Colon (tissue), 2 donors: ENCODE results near the gene EPB41L4A.
"Not testable (repeated sequence)": the region's sequence is repeated elsewhere in the genome, so short reads cannot be mapped to it uniquely, and the experiment has no call there.

ENCODE experiments used
- FAIRE-seq: peaks from 2 replicates; lab custom pipeline; 2012; peaks lifted over from hg19 to GRCh38; lab: Jason Lieb, UNC
- donor health status: control.
- donor health status: control.

The EPB41L4A gene

DNA sequence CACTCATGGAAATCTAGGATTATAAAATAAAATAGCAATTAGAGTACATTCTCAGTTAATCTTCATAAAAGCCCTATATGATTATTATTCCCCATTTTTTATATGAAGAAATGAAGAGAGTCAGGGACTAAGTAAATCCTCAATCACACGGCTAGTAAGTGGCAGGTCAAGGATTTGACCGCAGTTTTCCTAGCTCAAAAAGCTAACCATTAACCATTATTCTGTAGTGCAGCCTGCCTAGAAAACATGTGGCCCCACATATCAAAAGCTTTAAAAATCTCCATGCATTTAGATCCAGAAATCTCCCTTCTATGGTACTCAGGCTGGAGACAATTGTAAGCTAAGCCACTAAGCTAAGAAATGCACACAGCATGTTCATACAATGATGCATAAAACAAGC lies 21.4 kb downstream of the EPB41L4A start:
- no peak for FAIRE-seq

DNA sequence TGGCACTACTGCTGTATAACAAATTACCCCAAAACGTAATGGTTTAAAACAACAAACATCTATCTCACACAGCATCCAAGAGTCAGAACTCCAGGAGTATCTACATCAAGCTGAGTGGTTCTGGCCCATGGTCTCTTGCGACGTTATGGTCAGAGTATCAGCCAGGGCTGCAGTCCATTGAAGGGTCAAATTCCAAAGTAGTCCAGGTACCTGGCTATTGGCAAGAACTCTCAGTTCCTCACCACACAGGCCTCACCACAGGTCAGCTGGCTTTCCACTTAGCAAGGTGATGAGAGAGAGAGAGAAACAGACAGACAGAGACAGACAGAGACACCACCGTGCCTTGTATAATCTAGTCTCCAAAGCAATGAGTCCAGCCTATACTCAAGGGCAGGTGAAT lies 22.6 kb downstream of the EPB41L4A start:
- no peak for FAIRE-seq

DNA sequence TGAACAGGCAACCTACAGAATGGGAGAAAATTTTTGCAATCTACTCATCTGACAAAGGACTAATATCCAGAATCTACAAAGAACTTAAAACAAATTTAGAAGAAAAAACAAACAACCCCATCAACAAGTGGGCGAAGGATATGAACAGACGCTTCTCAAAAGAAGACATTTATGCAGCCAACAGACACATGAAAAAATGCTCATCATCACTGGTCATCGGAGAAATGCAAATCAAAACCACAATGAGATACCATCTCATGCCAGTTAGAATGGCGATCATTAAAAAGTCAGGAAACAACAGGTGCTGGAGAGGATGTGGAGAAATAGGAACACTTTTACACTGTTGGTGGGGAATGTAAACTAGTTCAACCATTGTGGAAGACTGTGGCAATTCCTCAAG lies 23.8 kb downstream of the EPB41L4A start:
- not testable (repeated sequence) for FAIRE-seq

DNA sequence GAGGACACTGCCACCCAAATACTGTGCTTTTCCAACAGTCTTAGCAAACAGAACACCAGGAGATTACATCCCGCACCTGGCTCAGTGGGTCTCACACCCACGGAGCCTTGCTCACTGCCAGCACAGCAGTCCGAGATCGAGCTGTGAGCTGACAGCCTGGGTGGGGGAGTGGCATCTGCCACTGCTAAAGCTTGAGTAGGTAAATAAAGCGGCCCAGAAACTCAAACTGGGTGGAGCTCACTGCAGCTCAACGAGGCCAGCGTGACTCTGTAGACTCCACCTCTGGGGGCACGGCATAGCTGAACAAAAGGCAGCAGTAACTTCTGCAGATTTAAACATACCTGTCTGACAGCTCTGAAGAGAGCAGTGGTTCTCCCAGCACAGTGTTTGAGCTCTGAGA lies 28.8 kb downstream of the EPB41L4A start:
- no peak for FAIRE-seq

DNA sequence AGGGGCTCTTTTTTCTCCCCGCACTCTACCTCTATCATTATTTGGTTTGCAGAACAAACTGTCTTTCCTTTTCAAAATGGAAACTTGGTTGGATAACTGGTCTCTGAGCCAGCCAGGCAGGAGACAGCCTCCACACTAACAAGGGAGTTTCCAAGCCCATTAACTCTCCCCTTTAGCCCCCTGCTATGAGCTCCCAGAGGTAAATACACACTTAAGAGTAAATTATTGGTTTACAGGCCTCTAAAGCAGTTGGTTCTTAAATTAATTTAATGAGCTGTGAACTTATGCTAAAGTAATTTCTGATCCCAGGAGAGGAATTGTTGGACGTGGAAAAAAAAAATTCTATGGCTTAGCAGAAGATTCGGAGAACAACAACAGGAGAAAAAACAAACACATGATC lies 30.3 kb downstream of the EPB41L4A start:
- no peak for FAIRE-seq

DNA sequence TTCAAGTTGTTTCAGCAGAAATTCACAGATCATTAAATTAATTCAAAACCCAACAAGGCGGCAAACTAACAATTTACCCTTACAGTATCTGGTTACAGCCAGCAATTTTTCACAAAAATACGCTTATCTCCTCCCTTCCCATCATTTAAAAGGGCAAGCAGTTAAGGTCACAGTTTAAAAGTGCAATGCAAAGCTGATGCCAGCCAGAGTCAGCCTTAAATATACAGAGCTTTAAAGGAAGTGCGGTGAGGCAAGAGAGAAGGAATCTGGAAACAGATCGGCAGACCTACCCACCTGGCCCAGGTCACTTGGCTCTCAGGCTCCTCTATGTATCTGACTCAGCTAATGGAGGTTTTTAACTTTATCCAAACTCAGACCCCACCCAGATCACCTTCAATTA lies 31.0 kb downstream of the EPB41L4A start:
- no peak for FAIRE-seq

DNA sequence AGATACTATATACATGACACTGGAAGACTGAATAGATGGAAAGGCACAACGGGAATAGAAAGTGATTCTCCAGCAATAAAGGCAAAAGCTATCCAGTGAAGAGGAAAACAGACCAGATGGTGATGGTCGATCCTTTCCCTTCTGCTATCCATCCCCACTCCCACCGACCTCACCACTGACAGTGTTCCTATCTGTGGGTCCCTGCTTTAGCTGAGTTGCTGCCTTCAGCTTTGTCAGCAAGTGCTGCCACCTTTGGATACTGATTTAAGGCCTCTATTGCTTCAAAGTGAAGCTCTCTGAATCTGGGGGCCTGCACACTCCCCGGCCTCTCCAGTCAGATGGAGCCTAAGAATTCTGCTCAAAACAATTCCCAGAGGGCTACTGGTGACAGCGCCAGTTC lies 32.3 kb downstream of the EPB41L4A start:
- FAIRE-seq: no peak

DNA sequence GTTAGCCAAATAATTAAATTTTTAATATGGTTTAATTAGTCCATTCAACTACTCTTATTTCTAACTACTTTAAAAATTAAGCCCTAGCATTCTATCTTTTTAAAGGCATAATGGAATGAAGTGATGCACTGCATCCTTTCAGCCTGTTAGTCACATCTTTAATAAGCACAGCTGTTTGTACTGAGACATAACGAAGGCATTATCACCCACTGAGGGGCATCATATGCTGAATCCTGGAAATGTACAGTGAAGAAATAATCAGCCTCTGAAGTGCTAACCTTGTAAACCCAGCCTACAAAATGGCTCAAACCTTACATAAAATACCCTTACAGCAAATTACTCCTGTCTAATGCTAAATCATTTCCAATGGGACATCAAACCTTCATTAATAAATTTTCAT lies 33.1 kb downstream of the EPB41L4A start:
- FAIRE-seq: no peak

DNA sequence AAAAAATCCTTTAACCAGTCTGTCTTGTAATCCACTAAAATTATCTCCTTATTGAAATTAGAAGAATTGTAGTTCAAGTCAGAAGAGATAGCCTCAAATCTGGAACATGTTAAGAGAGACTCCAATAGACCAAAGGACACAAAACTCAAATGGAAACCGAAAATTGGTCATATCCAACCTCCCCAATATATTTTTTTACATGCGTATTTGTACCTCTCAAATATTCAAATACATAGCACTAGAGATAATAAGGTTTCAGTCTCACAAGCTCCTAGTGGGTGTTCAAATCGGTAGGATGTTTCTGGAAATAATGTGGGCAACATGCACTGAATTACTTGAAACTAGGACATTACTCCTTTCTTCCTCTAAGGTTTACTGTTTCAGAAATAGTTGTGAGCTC lies 33.5 kb downstream of the EPB41L4A start:
- no peak for FAIRE-seq

DNA sequence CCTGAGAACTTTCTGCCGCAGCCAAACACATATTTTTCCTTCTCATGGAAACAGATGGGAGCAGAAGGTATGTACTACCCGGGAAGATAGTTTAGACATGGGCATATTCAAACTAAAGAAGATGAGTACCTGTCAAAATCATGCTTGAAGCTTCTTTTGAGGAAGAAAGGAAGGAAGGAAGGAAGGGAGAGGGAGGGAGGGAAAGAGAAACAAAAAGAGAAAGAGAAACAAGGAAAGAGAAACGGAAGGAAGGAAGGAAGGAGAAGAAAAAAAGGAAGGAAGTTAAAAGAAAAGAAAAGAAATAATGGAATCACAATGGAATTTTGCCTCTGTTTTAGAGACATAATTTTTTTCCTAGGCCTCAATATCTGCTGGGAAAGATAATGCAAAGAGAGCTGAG lies 34.6 kb downstream of the EPB41L4A start:
- FAIRE-seq: no peak

DNA sequence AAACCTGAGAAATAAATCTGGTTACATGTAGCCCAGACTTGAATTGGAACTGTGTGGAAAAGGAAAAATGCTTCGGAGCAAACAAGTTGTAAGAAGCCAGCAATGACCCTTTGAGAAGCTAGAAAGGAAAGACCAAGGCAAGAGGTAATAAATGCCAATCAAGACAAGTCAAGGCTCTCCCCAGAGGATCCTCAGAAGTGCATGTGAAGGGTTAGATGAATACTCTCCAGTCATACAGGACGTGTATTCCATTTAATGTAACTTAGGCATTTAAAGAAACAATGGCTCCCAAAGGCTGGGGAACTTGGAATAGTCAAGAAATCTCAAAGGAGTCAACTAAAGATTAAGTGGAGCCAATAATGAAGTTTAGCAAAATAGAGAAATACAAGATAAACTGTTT lies 36.2 kb downstream of the EPB41L4A start:
- FAIRE-seq: no peak

DNA sequence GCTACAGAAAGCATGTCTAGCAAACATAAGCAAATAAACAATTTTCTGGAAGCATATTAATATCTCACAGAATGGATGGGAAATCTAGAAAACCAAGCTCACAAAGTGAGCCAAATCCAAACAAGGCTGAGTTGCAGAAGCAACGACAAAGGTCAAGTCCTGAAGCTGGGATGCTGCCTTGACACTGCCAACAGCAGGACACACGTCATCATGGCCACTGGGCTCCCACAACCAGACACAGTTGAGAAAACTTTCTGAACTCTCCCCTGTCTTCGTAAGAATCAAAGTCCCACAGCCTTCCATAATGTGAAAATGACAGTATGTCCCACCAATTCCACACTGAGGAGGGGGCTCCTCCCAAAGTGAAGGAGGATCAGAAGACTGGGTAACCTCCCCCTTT lies 37.6 kb downstream of the EPB41L4A start:
- no peak for FAIRE-seq

DNA sequence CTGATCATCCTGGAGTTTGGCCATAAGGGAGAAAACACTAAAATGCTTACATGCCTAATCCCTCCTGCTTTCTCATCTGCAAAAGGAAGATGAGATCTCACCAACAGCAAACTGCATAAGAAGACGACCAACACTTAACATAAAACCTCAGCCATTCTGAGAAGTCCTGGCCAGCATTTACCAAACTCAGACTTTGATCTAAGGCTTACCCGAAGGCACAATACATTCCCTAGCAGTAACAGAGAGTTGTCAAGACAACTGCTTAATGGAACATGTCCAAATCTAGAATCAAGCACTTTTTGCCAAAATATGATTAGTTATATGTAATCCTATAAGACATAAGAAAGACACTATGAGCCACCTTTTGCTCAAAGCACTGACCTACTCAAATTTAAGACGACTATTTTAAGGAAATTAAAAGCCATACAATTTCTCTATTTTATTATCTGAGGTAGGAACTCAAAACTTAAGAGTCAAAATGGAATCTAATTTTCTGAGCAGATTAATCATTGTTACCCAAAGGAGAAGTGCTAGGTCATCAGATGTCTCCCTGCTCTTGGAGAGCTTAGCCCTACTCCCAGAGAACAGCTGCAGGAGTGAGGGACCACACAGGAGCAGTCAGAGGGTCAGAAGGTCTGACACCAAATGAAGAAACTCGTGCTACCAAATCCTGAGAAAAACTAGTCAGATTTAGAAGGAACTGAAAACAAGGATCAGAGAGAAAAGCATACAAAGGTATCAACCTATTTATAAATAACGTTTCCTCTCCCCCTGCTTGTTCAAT lies 39.3 kb downstream of the EPB41L4A start:
- FAIRE-seq: no peak

DNA sequence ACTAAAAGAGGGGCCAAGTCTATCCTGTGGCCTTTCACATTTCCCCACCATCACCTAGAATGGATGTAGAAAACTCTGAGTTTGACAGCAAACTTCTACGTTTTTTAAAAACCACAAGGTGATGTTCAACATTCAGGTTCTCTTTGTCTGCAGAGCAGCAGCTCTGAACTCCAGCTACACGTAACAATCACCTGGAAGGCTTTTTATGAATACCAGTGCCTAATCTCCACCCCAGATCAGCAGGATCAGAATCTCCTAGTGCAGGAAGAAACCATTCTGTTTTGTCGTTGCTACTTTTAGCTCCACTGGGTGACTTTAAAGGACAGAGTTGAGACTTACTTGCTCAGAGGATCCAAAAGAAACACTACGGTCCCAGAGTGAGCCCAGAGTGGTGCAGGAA lies 44.3 kb downstream of the EPB41L4A start:
- FAIRE-seq: no peak

DNA sequence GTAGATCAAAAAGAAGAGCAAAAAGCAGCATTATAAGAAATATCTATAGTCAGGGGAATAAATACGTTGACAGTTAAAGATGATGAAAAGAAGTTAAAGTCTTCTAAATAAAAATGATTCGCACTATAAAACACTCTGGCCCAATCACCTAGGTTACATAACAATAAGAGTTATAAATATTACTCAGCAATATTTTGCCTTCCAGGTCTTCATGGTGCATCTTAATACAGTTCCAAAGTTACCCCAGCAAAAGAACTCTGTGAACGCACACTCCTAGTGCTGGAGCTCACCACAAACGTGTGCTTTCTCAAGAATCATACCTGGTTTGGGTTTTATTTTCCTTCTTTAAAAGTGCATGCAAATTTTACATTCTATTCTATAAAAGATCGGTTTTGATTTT lies 44.7 kb downstream of the EPB41L4A start:
- FAIRE-seq: no peak

DNA sequence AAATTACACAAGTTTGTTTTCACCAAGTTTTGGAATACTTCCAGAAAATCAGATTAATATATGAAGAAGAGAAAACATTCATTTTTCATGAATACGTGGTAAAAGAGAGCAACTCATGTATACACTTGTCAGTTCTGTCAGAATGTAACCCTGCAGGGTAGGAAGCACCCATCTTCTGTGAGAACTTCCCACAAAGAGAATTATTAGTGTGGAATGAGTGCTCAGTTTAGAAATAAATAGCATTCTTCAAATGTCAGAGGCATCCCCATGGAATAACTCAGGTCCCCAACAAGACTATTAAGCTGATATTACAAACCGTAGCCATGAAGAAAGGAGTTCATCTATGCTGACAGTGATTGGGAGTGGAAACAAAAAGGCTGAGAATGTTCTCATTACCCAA lies 45.2 kb downstream of the EPB41L4A start:
- FAIRE-seq: no peak

DNA sequence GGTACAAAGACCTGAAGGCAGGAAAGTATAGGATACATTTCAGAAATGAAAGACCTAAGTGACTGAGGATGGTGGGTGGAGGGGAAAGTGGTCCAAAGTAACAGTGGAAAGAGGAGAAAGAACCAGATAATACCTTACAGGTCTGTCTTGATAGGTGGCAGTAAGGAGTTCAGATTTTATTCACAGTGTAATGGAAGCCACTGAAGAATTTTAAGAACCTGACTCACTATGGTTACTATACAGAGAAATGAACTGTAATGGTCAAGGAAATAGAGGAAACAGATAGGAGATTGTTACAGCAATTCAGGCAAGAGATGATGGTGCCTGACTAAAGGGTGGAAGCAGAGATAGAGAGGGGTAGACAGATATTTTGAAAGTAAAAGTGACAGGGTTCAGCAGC lies 46.5 kb downstream of the EPB41L4A start:
- no peak for FAIRE-seq

DNA sequence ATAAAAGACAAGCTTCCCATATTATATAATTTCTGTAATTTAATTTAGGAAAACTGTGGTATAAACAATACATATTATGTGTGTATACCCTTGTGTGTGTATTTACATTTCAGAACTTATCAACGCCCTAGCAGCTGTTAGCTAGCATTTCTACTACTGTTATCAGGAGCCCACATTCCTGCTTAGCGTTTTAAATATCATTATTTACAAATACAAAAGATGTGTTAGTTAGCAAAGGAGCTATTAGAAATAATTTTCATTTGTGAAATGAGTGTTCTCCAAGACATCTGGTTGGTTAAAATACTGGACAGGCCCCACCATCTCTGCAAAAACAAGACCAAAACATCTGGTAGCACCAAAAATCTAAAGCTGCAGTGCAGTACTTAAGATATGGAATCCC lies 48.0 kb downstream of the EPB41L4A start:
- FAIRE-seq: no peak

DNA sequence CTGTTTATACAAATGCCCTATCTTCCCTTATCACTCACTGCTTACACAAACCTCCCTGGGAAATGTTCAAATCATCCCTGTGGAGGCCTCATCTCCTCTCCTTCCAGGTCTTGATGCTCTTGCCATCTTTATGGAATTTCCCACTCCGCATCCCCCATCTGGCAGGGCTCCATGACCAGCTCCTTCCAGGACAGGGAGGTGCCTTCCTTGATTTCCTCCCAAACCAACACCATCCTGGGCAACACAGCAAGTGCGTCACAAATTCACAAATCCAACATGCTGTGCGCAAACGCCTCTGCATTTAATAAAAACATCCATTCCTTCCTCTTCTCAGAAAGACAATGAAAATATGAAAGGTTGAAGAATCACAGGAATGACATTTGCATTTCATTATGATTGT lies 51.7 kb downstream of the EPB41L4A start:
- no peak for FAIRE-seq

DNA sequence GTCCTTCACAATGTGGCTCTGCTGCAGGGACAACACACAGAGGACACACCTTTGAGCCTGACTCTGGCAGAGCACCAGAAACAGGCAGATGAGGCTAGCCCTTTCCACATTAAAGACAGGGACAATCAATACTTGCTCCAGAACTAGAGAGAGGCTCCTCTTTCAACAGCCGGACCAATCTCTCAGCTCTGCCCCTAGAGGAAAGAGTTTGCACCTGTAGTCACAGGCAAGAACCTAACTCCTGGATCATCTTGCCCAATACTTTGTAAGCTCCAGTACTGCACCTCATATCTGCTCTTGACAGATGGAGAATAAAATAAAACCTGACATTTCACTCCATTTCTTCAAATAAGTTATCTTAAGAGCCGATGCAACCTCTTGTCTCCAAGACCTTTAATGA lies 52.1 kb downstream of the EPB41L4A start:
- FAIRE-seq: no peak

DNA sequence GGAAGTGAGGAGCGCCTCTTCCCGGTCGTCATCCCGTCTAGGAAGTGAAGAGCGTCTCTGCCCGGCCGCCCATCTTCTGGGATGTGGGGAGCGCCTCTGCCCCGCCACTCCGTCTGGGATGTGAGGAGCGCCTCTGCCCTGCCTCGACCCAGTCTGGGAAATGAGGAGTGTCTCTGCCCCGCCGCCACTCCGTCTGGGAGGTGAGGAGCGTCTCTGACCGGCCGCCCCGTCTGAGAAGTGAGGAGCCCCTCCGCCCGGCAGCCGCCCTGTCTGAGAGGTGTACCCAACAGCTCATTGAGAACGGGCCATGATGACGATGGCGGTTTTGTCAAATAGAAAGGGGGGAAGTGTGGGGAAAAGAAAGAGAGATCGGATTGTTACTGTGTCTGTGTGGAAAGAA lies 58.3 kb downstream of the EPB41L4A start:
- FAIRE-seq: not testable (repeated sequence)

DNA sequence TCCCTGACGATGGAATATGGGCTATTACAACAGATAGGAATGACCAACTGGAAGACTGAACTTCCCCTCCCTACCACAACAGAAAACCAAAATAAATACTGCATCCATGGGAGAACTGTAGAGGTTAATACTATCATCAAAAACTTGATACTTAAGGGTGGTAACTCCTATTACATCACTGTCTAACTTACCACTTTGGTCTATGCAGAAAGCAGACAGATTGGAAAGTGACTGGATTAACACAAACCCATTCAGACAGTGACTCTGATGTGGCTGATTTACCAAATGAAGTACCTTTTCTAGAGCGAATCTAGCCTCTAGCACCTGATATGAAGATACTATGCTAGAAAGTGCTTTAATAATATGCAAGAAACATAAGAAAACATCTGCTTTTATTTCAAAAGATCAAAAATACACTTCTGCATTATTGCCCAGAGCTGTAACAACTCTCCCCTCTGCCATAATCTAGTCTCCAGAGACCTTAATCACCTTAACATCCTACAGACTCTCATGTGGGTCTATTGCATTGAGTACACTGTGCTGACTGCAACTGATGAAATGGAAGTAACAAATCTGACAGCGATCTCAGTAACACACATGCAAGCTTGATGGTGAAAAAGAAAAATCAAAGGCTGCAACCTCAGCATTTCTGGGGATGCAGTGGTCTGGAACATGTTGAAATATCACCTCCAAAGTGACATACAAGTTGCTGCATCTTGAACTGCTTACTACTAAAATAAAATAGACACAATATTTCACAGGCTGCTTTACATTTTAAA lies 62.7 kb downstream of the EPB41L4A start:
- no peak for FAIRE-seq

DNA sequence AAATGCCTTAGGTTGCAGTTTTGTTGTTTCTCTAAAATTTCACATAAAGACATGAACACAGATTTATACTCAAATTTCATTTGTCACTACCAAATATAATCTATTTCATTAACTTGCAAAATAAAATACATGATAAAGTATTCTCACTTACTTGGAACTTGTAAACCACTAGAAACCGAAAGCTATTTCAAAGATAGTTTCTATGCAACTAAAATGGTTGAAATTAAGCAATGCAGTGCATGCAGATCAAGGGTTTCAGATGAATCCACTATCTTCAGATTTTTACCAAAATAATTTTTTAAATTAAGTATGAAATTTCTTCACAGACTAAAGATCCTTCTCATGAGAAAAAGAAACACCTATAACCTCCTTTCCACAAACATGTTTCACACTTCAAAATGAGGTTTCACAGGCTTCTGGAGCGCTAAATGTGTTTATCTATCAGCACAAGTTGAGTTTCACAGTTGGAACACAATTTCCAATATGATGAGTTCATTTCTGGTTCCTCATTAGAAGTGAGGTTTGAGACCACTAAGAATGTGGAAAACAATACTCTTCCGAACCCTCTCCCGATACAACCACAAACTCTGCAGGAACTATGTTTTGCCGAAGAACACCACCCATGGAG lies 63.9 kb downstream of the EPB41L4A start:
- no peak for FAIRE-seq
